Urinary bladder (tissue), 4 donors: ENCODE results near the gene CCDC7. TPM values are rescaled to one million over a fixed set of nuclear protein-coding genes. Genes with fewer than 3 reads are reported as not detected.
"Not testable (repeated sequence)": the region's sequence is repeated elsewhere in the genome, so short reads cannot be mapped to it uniquely, and the experiment has no call there.

Experiments used
- DNase-seq: peaks from one replicate; pipeline ENCODE4 v3.0.0-alpha.2; 2015; ENCODE audit errors: extremely low spot score
- H3K27ac ChIP-seq: one replicate; pipeline ENCODE4 v1.5.1; 2013; ENCODE audit warnings: low read depth, mild to moderate bottlenecking, moderate library complexity
- H3K36me3 ChIP-seq: one replicate; pipeline ENCODE4 v1.6.1; 2013; ENCODE audit warnings: mild to moderate bottlenecking, moderate library complexity; ENCODE audit not compliant: insufficient read depth
- H3K4me1 ChIP-seq: one replicate; pipeline ENCODE4 v1.6.1; 2013; ENCODE audit warnings: mild to moderate bottlenecking, moderate library complexity; ENCODE audit not compliant: insufficient read depth
- H3K4me3 ChIP-seq: one replicate; pipeline ENCODE4 v1.5.1; 2013; ENCODE audit warnings: low read depth, low read length
- WGBS: extraction: QIAGEN DNeasy Blood & Tissue Kit; methylation state at CpG from one replicate; pipeline ENCODE4 v1.1.7; 2013; 5-methylcytosine and 5-hydroxymethylcytosine counted together
- polyA plus RNA-seq: library from polyadenylated mRNA; stranded (reverse); fragments of 200-250 nt; gene quantifications from one replicate; pipeline ENCODE4 v1.2.3, GENCODE V29; 2013
- total RNA-seq: library from RNA; depleted of rRNA; stranded (reverse); fragments of >200 nt; gene quantifications from one replicate; pipeline ENCODE4 v1.2.3, GENCODE V29; 2014
- donor health status: healthy with polysubstance abuse.
- donor health status: healthy.

Gene CCDC7
- total RNA-seq, result 109 TPM
- 1.2 TPM for polyA plus RNA-seq

- Histone ChIP-seq H3K4me1 (no peaks in the 10 kb centered on the region), H3K36me3 (no peaks in the 10 kb centered on the region), H3K27ac (peak within 1 kb of the TSS; percentile 84), H3K4me3 (peak within 1 kb of the TSS; percentile 62)
- DNase-seq, result peak; percentile 71
- under 1% methylated on average over 53 of the region's 53 CpGs for WGBS
Observed at GRCh38 chr10:32445740-32446535, at the start of gene CCDC7. CCDC7 (plus strand) TSS chr10:32446140; CDS start chr10:32451643, 5,503 bp downstream.

DNA sequence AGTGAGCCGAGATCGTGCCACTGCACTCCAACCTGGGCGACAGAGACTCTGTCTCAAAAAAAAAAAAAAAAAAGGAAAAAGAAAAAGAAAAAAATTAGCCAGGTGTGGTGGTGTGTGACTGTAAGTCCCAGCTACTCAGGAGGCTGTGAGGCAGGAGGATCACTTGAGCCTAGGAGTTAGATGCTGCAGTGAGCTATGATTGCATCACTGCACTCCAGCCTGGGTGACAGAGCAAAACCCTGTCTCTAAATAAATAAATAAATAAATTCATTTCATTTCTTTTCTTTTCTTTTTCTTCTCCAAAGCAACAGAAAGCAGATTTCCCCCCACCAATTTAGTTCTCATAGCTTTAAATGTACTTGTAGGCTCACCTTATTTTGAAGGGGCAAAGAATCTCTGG is 48.8 kb upstream of the CCDC7 start:
- H3K36me3 ChIP-seq, DNase-seq, H3K27ac ChIP-seq, H3K4me3 ChIP-seq, H3K4me1 ChIP-seq: not testable (repeated sequence)
- 94% methylated on average over 3 of the region's 3 CpGs for WGBS

- not testable (repeated sequence) for H3K4me3 ChIP-seq, H3K36me3 ChIP-seq, H3K27ac ChIP-seq, DNase-seq, H3K4me1 ChIP-seq
- 81% methylated on average over 3 of the region's 3 CpGs for WGBS
Observed at GRCh38 chr10:32399720-32400119, 46.2 kb upstream of the CCDC7 start.

GRCh38 chr10:32400961-32401360 is 45.0 kb upstream of the CCDC7 start:
- Histone ChIP-seq H3K36me3 (no peaks in the 10 kb centered on the region), H3K27ac (no peak overlapping the region), H3K4me1 (no peaks in the 10 kb centered on the region), H3K4me3 (no peak overlapping the region)
- DNase-seq, result no peak

- Histone ChIP-seq H3K27ac (no peak overlapping the region), H3K4me3 (no peak overlapping the region), H3K4me1 (no peaks in the 10 kb centered on the region), H3K36me3 (no peaks in the 10 kb centered on the region)
- 90% methylated on average over 4 of the region's 4 CpGs for whole genome bisulfite sequencing
- no peak for DNase-seq
Observed at GRCh38 chr10:32402499-32402898, 43.4 kb upstream of the CCDC7 start.

GRCh38 chr10:32403091-32403490 is 42.8 kb upstream of the CCDC7 start:
- H3K36me3 ChIP-seq, result no peaks in the 10 kb centered on the region
- WGBS, result 90% methylated on average over 2 of the region's 2 CpGs
- no peak overlapping the region for H3K4me3 ChIP-seq
- no peaks in the 10 kb centered on the region for H3K4me1 ChIP-seq
- DNase-seq, result no peak
- H3K27ac ChIP-seq, result no peak overlapping the region

GRCh38 chr10:32408690-32409089 is 37.2 kb upstream of the CCDC7 start:
- Histone ChIP-seq H3K36me3 (no peaks in the 10 kb centered on the region), H3K4me3 (no peak overlapping the region), H3K4me1 (no peaks in the 10 kb centered on the region), H3K27ac (no peak overlapping the region)
- 94% methylated on average over 5 of the region's 5 CpGs for WGBS
- no peak for DNase-seq

DNA sequence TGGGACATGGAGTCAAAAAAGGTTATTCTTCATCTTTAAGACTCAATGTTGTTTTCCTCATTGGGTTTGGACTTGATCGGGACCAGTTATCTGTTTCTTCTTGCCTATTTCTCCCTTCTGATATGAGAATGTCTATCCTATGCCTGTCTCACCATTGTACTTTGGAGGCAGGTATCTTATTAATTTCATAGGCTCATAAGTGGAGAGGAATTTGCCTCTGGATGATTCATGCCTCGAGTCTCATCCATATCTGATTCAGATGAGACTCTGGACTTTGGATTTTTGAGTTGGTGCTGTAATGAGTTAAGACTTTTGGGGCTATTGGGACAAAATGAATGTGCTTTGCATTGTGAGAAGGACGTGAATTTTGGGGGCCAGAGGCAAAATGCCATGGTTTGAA is 36.2 kb upstream of the CCDC7 start:
- Histone ChIP-seq H3K4me1 (no peaks in the 10 kb centered on the region), H3K36me3 (no peaks in the 10 kb centered on the region), H3K27ac (no peak overlapping the region), H3K4me3 (no peak overlapping the region)
- no peak for DNase-seq
- 86% methylated on average over 3 of the region's 3 CpGs for WGBS

DNA sequence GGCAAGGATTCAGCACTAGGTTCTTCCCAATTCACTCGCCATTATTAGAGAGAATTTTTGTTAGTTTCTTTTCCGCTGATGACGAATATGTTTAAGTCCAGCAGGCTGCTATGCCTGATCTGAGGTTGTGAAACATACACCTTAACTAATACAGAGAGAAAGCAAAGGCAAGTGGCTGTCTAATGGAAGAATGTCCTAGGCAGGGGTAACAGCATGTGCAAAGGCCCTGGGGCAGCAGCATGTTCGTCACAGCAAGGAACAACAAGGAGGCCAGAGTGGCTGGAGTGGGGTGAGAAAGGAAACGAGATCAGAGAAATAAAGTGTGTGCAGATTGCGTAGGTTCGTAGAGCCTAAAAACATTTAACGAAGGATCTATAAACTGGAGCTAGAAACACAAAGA is 35.4 kb upstream of the CCDC7 start:
- DNase-seq, result no peak
- WGBS, result 96% methylated on average over 8 of the region's 8 CpGs
- H3K4me3 ChIP-seq, result no peak overlapping the region
- H3K36me3 ChIP-seq, result no peaks in the 10 kb centered on the region
- no peak overlapping the region for H3K27ac ChIP-seq
- H3K4me1 ChIP-seq, result no peaks in the 10 kb centered on the region

DNA sequence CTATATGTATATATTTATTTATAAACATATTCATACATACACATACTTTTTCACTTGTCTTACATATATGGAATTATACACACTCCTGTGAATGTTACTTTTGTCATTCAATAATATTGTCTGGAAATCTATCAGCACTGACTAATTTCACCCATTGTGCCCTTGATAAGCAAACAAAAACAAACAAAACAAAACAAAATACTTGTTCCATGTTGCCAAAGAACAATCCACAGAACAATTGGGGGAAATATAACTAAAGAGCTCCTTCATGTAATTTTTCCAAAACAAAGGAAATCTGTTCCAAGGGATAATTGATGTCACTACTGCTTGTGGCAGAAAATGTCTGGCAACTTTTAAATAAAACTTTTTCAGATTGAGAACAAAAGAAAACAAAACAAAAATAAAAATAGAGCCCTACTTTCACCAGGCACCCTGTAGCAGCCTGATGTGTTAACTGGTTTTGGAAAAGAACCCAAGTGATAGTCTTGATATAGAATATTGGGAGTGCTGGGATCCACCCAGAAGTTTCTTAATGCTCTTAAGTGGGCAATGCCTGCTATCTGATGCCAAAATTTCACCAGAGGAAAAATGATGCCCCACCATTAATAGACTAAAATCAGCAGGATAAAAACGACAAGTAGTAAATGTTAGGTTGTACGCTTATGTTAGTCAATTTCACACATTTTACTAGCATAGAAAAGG is 34.0 kb upstream of the CCDC7 start:
- Histone ChIP-seq H3K4me1 (no peaks in the 10 kb centered on the region), H3K27ac (no peak overlapping the region), H3K36me3 (no peaks in the 10 kb centered on the region), H3K4me3 (no peak overlapping the region)
- 72% methylated on average over 2 of the region's 2 CpGs for WGBS
- no peak for DNase-seq

DNA sequence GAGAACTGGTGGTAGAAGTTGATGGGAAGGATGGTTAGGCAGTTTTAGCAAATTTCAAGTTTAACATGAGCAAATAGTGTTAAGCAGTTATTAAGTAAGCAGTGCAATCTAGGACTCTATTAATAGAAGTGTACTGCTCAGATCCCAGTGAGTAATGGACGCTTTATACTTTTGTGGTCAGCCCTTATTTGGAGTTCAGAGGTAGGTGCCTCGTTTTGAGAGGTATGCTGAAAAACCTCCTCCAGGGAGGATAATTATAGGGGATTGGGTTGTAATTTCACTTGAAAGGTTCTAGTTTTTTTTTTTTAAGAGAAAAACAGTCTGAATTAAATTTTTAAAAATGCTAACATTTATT is 33.5 kb upstream of the CCDC7 start:
- no peak overlapping the region for H3K27ac ChIP-seq
- no peaks in the 10 kb centered on the region for H3K4me1 ChIP-seq
- no peak for DNase-seq
- WGBS, result 37% methylated on average over 2 of the region's 2 CpGs
- no peaks in the 10 kb centered on the region for H3K36me3 ChIP-seq
- H3K4me3 ChIP-seq, result no peak overlapping the region

DNA sequence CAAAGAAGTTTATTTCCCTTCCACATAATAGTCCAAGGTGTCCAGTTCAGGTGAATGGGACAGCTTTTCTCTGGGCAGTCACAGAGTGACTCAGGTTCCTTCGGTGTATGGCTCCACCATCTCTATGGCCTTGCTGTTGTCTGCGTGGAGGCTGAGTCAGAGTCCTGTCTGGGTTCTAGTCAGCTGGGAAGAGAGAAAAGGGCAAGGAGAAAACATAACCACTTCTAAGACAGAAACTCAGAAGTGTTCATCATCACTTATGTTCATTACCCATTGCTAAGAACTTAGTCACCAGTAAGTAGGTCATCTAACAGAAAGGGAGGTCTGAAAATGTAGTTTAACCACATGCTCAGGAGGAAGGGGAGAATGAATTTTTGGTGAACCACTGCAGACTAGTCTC is 32.4 kb upstream of the CCDC7 start:
- DNase-seq, result no peak
- no peak overlapping the region for H3K4me3 ChIP-seq
- WGBS, result 83% methylated on average over 2 of the region's 2 CpGs
- H3K4me1 ChIP-seq, result no peaks in the 10 kb centered on the region
- no peaks in the 10 kb centered on the region for H3K36me3 ChIP-seq
- H3K27ac ChIP-seq, result no peak overlapping the region

DNA sequence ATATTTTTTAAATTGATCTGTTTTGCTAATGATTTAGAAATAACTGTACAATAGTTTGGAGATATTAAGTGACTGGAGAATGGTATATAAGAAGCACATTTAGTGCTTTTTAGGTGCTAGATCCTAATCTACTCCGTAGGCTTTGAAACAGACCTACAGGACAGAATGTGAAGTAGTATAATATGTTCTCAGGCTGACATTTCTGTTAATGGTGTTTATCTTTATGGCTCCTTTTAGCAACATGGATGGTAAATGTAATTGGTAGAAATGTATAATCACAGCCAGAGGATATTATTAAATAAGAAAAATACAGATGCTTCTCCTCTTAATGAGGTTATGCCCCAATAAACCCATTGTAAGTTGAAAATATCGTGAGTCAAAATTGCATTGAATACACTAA is 30.6 kb upstream of the CCDC7 start:
- WGBS, result 90% methylated on average over 2 of the region's 2 CpGs
- Histone ChIP-seq H3K36me3 (no peaks in the 10 kb centered on the region), H3K27ac (no peak overlapping the region), H3K4me3 (no peak overlapping the region), H3K4me1 (no peaks in the 10 kb centered on the region)
- peak; percentile 3 for DNase-seq

- peak; percentile 92 for DNase-seq
- no peaks in the 10 kb centered on the region for H3K4me1 ChIP-seq
- H3K27ac ChIP-seq, result no peak overlapping the region
- 40% methylated on average over 2 of the region's 2 CpGs for WGBS
- no peak overlapping the region for H3K4me3 ChIP-seq
- H3K36me3 ChIP-seq, result no peaks in the 10 kb centered on the region
Observed at GRCh38 chr10:32417911-32418547, 27.9 kb upstream of the CCDC7 start.
